ENCODE measurements around the gene MAML2. TPM values are rescaled to one million over a fixed set of nuclear protein-coding genes. Genes with fewer than 3 reads are reported as not detected.

MAML2 gene
- total and polyA plus RNA-seq, 2 of the 8 experiments (the other 6 are each of a cell fraction or from before 2014, with no cell fraction given) = 3.8 to 6.6 TPM

- FAIRE-seq (no peak), DNase-seq (ENCODE audit: low read depth in 1 of 2, low spot score in 2 of 2) (no peak)
- Histone ChIP-seq H3K9me3 (ENCODE audit: insufficient read depth in 2 of 2, low read depth in 1 of 2, low read length in 1 of 2) (no peaks in the 10 kb centered on the region), H3K14ac (ENCODE audit: insufficient read length) (no peak overlapping the region), H2BK5ac (ENCODE audit: low read depth, low read length) (no peak overlapping the region), H3K18ac (ENCODE audit: extremely low read depth, low read length) (no peak overlapping the region), H4K20me1 (replicated peaks in 1 of 2; ENCODE audit: control insufficient read depth in 1 of 2, insufficient read depth in 2 of 2, low read length in 2 of 2) (no peaks in the 10 kb centered on the region), H3K79me2 (ENCODE audit: control insufficient read depth in 1 of 2, insufficient read depth in 2 of 2, low read length in 2 of 2) (no peaks in the 10 kb centered on the region), H3K9ac (replicated peaks in 1 of 4; ENCODE audit: extremely low read depth in 1 of 4, low read depth in 3 of 4, low read length in 3 of 4) (no peak overlapping the region), H2BK15ac (ENCODE audit: low read length) (no peak overlapping the region), H2AK5ac (ENCODE audit: low read depth, low read length) (no peak overlapping the region), H4K91ac (replicated peaks; ENCODE audit: insufficient read length, low read length) (no peak overlapping the region), H3K27ac (ENCODE audit: low read depth, low read length) (no peak overlapping the region), H3K36me3 (ENCODE audit: control insufficient read depth in 2 of 4, insufficient read depth in 4 of 4, low read length in 3 of 4) (no peaks in the 10 kb centered on the region), H3K4me2 (ENCODE audit: insufficient read depth in 1 of 2, low read depth in 2 of 2, low read length in 2 of 2) (no peak overlapping the region), H3K79me1 (ENCODE audit: low read depth, low read length) (no peaks in the 10 kb centered on the region), H3K4me1 (replicated peaks in 1 of 4; ENCODE audit: control insufficient read depth in 3 of 4, insufficient read depth in 4 of 4, low read length in 3 of 4) (peaks cover 0 to 2% (median 0%) of the 10 kb centered on the region in 4 experiments; a peak in 1 of 7 replicates), H3K23me2 (ENCODE audit: low read depth, low read length) (no peaks in the 10 kb centered on the region), H2BK12ac (ENCODE audit: low read depth, low read length) (no peak overlapping the region), H3K23ac (ENCODE audit: insufficient read length) (no peak overlapping the region), H3K4me3 (ENCODE audit: extremely low read depth in 1 of 4, insufficient read depth in 2 of 4, low read depth in 3 of 4, low read length in 4 of 4) (no peak overlapping the region), H2AFZ (ENCODE audit: low read length) (no peak overlapping the region), H3K4ac (replicated peaks; ENCODE audit: insufficient read length, low read depth, low read length) (no peak overlapping the region), H3K27me3 (replicated peaks in 1 of 4; ENCODE audit: control insufficient read depth in 3 of 4, extremely low read depth in 1 of 4, insufficient read depth in 3 of 4, low read length in 3 of 4) (no peaks in the 10 kb centered on the region), H2BK20ac (ENCODE audit: low read length) (no peak overlapping the region), H3K56ac (replicated peaks; ENCODE audit: insufficient read length, low read depth, low read length) (no peak overlapping the region), H4K5ac (ENCODE audit: insufficient read length, low read depth, low read length) (no peak overlapping the region), H2BK120ac (replicated peaks; ENCODE audit: low read depth, low read length) (no peak overlapping the region), H4K8ac (ENCODE audit: extremely low read depth, insufficient read depth, low read length) (no peak overlapping the region)
- ChIA-PET CTCF (ENCODE audit: partially characterized antibody) (interaction anchor here (0.7 to 1.5 kb wide), 2 partner anchors 9 to 11 kb away, joined by 3 to 5 read pairs; no protein-coding TSS in a partner anchor), POLR2A (ENCODE audit: partially characterized antibody) (no interaction called here)
- TF ChIP-seq MAFK (IDR thresholded peaks at IDR 0.05; ENCODE audit: low read depth, low read length) (no peak), FOSL1 (IDR thresholded peaks at IDR 0.05; ENCODE audit: insufficient read depth, low read depth, low read length) (no peak), KDM1A (IDR thresholded peaks at IDR 0.05; ENCODE audit: borderline replicate concordance, low read length) (no peak), TAF1 (IDR thresholded peaks at IDR 0.05; ENCODE audit: low read depth, low read length) (no peak), POLR2AphosphoS5 (IDR thresholded peaks at IDR 0.05; ENCODE audit: low read depth, low read length) (no peak), SP2 (IDR thresholded peaks at IDR 0.05; ENCODE audit: low read length) (no peak), TEAD4 (IDR thresholded peaks at IDR 0.05; ENCODE audit: low read depth, low read length) (no peak), SRF (IDR thresholded peaks at IDR 0.05; ENCODE audit: low read depth, low read length) (no peak), POLR2A (IDR thresholded peaks at IDR 0.05; ENCODE audit: control extremely low read depth in 1 of 2, low read depth in 2 of 2, low read length in 2 of 2) (no peak), CHD1 (IDR thresholded peaks at IDR 0.05; ENCODE audit: low read depth, low read length) (no peak), POU5F1 (IDR thresholded peaks at IDR 0.05; ENCODE audit: low read depth, low read length) (no peak), PHF8 (conservative IDR thresholded peaks at IDR 0.05; ENCODE audit: low read depth, low read length) (no peak), CTBP2 (IDR thresholded peaks at IDR 0.05; ENCODE audit: borderline replicate concordance, insufficient read depth, insufficient read length, low read length) (no peak)
Measured at GRCh38 chr11:96033095-96033494, 309.9 kb downstream of the MAML2 start.
